HL-60/S4 (cell line): ENCODE results near the gene B4GAT1.
"Not testable (repeated sequence)": the region's sequence is repeated elsewhere in the genome, so short reads cannot be mapped to it uniquely, and the experiment has no call there.

Source experiments
- in situ Hi-C: fragments of 300-500 bp; cut with MboI; formaldehyde crosslinking; loops from 2 replicates; pipeline ENCODE4 v1.14.3; 2022; ENCODE audit warnings: low sequenced_read_pairs

Gene B4GAT1

GRCh38 chr11:66347425-66348276 is at the start of gene B4GAT1:
Gene B4GAT1 (minus strand): TSS chr11:66347629. CDS start chr11:66347545, 84 bp downstream.
- in situ Hi-C loops, result no loop called here

DNA sequence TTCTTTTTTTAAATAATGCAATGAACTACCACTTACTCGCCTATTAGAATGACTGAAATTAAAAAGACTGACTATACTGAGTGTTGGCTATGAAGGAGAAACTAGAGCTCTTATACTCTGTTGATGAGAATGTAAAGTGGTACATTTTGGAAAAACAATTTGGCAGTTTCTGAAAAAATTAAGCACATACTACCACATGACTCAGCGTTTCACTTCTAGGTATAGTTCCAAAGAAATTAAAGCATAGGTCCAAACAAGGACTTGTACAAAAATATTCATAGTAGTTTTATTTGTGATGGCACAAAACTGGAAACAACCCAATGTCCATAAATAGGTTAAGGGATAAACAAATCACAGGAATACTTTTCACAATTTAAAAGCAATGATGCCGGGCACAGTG is 46.5 kb upstream of the B4GAT1 start:
- in situ Hi-C loops, result no loop called here

DNA sequence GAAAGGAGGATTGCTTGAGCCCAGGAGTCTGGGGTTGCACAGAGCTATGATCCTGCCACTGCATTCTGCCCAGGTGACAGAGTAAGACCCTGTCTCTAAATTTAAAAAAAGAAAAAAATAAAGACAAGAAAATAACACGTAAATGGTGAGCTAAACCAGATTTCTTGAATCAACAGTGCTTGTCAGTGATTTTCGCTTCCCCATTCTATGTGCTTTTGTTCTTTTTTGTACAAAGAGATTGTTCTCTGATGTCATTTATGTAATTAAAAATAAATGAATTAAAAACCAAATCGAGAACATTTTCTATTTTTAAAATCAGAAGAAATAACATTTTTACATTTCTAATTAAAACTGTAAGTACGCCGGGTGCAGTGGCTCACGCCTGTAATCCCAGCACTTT is 43.9 kb upstream of the B4GAT1 start:
- in situ Hi-C loops, result no loop called here

GRCh38 chr11:66388780-66389386 is 41.5 kb upstream of the B4GAT1 start:
- in situ Hi-C loops, result no loop called here

DNA sequence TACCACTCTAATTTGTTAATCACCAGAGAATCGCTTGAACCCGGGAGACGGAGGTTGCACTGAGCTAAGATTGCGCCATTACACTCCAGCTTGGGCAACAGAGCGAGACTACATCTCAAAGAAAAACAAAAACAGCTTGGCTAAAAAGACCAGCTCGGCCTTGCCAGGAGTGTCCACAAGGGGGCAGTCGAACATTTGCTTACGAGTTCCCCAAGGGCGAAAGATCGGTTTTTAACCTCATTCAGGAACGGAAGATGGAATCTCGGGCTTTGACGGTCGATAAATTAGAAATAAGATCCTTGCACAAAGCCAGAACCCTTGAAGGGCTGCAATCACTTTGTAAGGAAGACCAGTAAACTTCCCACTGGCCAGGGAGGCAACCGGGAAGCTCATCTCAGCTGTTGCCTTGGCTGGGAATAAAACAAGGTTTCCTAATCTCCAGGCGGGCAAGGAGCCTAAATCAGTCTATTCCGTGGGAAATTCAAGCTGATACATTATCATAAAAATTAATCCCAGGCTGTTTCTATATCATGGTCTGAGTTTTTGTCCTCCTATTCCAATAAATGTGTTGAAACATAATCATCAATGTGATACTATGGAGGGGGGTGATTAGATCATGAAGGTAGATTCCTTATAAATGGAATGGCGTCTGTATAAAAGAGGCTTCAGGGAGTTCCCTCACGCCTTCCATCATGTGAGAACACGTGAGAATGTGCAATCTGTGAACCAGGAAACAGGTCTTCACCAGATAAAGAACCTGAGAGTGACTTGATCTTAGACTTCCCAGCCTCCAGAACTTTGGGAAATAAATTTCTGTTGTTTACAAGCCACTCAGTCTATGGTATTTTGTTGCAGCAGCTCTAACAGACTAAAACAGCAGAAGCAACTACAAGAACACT is 39.0 kb upstream of the B4GAT1 start:
- in situ Hi-C loops, result no loop called here

DNA sequence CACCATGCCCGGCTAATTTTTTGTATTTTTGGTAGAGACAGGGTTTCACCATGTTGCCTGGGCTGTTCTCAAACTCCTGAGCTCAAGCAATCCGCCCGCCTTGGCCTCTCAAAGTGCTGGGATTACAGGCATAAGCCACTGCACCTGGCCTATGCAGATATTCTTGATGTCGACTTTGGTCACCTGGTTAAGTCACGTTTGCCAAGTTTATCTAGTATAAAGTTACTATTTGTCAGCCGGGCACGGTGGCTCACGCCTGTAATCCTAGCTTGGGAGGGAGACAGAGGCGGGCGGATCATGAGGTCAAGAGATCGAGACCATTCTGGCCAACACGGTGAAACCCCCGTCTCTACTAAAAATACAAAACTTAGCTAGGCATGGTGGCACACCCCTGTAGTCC is 36.9 kb upstream of the B4GAT1 start:
- in situ Hi-C loops, result not testable (repeated sequence)

GRCh38 chr11:66380264-66380663 is 32.8 kb upstream of the B4GAT1 start:
- in situ Hi-C loops, result not testable (repeated sequence)

- in situ Hi-C loops, result not testable (repeated sequence)
Observed at GRCh38 chr11:66373690-66374287, 26.4 kb upstream of the B4GAT1 start.

DNA sequence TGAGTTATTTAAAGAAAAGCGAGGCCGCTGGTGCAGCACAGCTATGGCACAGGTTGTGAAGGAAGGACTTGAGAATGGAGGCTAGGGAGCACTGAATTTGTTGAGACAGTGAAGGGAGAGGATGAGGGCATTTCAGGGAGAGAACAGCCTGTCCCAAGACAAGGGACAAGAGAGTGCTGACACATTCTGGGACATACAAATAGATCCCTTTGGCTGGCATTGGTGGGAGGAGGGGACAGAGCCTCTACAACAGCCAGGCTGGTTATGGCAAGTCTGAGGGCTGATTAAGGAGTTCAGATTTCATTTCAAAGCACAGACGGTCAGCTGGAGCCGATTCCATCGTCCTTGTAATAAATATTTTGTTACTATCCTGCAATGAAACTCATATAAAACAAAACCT is 25.8 kb upstream of the B4GAT1 start:
- in situ Hi-C loops, result no loop called here

- in situ Hi-C loops, result no loop called here
Observed at GRCh38 chr11:66371627-66372415, 24.4 kb upstream of the B4GAT1 start, which contains the start of gene SLC29A2. Gene SLC29A2 (minus strand): TSS chr11:66371760. CDS start chr11:66371591, 169 bp downstream.

- in situ Hi-C loops, result no loop called here
Observed at GRCh38 chr11:66369073-66369894, 21.9 kb upstream of the B4GAT1 start.

- in situ Hi-C loops, result no loop called here
Observed at GRCh38 chr11:66368484-66368883, 21.1 kb upstream of the B4GAT1 start.

GRCh38 chr11:66367561-66368312 is 20.3 kb upstream of the B4GAT1 start:
- in situ Hi-C loops, result no loop called here

DNA sequence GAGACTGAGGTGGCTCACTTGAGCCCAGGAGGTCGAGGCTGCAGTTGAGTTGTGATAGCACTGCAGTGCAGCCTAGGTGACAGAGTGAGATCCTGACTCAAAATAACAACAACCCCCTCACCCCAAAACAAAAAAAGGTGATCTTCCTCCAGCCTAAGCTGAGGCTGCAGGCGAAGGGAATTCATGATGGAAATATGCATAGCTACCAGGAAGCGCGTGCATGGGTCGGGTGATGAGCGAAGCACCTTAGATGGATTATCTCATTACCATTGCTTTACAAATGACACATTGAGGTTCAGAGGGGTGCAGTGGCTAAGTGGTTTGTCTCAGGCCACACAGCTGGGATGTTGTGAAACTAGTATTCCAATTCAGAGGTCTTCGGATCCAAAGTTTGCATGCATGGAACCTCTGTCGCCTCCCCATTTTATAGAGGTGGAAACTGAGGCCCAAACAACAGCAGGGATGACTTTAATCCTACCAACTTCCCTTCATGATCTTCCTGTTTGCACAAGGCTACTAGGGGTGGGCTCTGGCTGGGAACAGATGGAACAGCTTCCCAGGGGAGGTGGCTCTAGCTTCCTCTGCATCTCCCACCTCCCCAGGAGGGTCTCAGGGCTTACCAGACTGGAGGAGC is 19.5 kb upstream of the B4GAT1 start:
- in situ Hi-C loops, result no loop called here

GRCh38 chr11:66365711-66366619 is 18.5 kb upstream of the B4GAT1 start:
- in situ Hi-C loops, result no loop called here

- in situ Hi-C loops, result no loop called here
Observed at GRCh38 chr11:66365166-66365565, 17.7 kb upstream of the B4GAT1 start.
